ENCODE results near the gene STARD5.

STARD5 gene

GRCh38 chr15:81309647-81310450, 14.1 kb downstream of the STARD5 start:
- DNase-seq, result no peak

GRCh38 chr15:81308260-81308659, 15.7 kb downstream of the STARD5 start:
- no peak for DNase-seq

GRCh38 chr15:81304226-81304625, 19.7 kb downstream of the STARD5 start:
- DNase-seq, result no peak

GRCh38 chr15:81303244-81304225, 20.4 kb downstream of the STARD5 start:
- no peak for DNase-seq

GRCh38 chr15:81302701-81303109, 21.2 kb downstream of the STARD5 start:
- no peak for DNase-seq

GRCh38 chr15:81301815-81302399, 22.0 kb downstream of the STARD5 start:
- peak; percentile 23 for DNase-seq

GRCh38 chr15:81301385-81301784, 22.6 kb downstream of the STARD5 start:
- DNase-seq, result no peak

- DNase-seq, result no peak
Measured at GRCh38 chr15:81299630-81300273, 24.2 kb downstream of the STARD5 start.

- DNase-seq, result no peak
Measured at GRCh38 chr15:81299156-81299555, 24.8 kb downstream of the STARD5 start.

GRCh38 chr15:81298611-81299010, 25.3 kb downstream of the STARD5 start:
- DNase-seq, result no peak

- DNase-seq, result no peak
Measured at GRCh38 chr15:81297603-81298575, 26.1 kb downstream of the STARD5 start.

- no peak for DNase-seq
Measured at GRCh38 chr15:81297147-81297572, 26.8 kb downstream of the STARD5 start.

- peak; percentile 78 for DNase-seq
Measured at GRCh38 chr15:81296673-81297072, 27.3 kb downstream of the STARD5 start.

GRCh38 chr15:81296186-81296585, 27.8 kb downstream of the STARD5 start:
- DNase-seq, result no peak

- no peak for DNase-seq
Measured at GRCh38 chr15:81295486-81296121, 28.3 kb downstream of the STARD5 start.

- DNase-seq, result no peak
Measured at GRCh38 chr15:81294516-81294880, 29.4 kb downstream of the STARD5 start.

- DNase-seq, result peak; percentile 82
Measured at GRCh38 chr15:81293728-81294515, 30.0 kb downstream of the STARD5 start.

- no peak for DNase-seq
Measured at GRCh38 chr15:81292523-81293001, 31.4 kb downstream of the STARD5 start.

GRCh38 chr15:81291916-81292522, 31.9 kb downstream of the STARD5 start:
- DNase-seq, result no peak

GRCh38 chr15:81289910-81290309, 34.0 kb downstream of the STARD5 start:
- no peak for DNase-seq

Data from NK-92 treated with Interleukin-12 subunit alpha and Interleukin-12 subunit beta, amount 100 ng/mL, for 24 hours (cell line).